Neural crest cell (in vitro differentiated cells): ENCODE results near the gene ERF. TPM values are rescaled to one million over a fixed set of nuclear protein-coding genes. Genes with fewer than 3 reads are reported as not detected.
A peak's percentile ranks its signal among the peaks of the same experiment; 100 is the strongest.

Source experiments
- DNase-seq: peaks from one replicate; pipeline ENCODE4 v3.0.0; 2021; ENCODE audit warnings: low read depth, mixed read lengths, low spot score
- H3K27ac Mint-ChIP-seq: one replicate; pipeline ENCODE4 v1.8.0; 2021; ENCODE audit warnings: mild to moderate bottlenecking, mixed read lengths; ENCODE audit not compliant: unreplicated experiment
- H3K27me3 Mint-ChIP-seq: 2 replicates; pipeline ENCODE4 v1.8.0; 2021; ENCODE audit warnings: low read depth, mild to moderate bottlenecking, mixed read lengths
- H3K36me3 Mint-ChIP-seq: 2 replicates; pipeline ENCODE4 v1.8.0; 2021; ENCODE audit warnings: low read depth, mild to moderate bottlenecking, mixed read lengths
- H3K4me1 Mint-ChIP-seq: 2 replicates; pipeline ENCODE4 v1.8.0; 2021; ENCODE audit warnings: mixed read lengths
- H3K4me3 Mint-ChIP-seq: one replicate; pipeline ENCODE4 v1.8.0; 2021; ENCODE audit warnings: mild to moderate bottlenecking, mixed read lengths
- H3K9me3 Mint-ChIP-seq: 2 replicates; pipeline ENCODE4 v1.8.0; 2021; ENCODE audit warnings: mixed read lengths
- total RNA-seq: library from RNA; stranded (reverse); gene quantifications from 2 replicates; pipeline ENCODE4 v1.2.1, GENCODE V29; 2021
- TF ChIP-seq, protein P1 (sequence below): fragments of 200-600 bp; sonication (generic); conservative IDR thresholded peaks from 2 replicates; pipeline ENCODE4 v1.5.0; 2021; ENCODE audit warnings: antibody characterized with exemption, mild to moderate bottlenecking

ERF gene
- total RNA-seq, 1 donor from 2014 or later = 102 TPM

DNA sequence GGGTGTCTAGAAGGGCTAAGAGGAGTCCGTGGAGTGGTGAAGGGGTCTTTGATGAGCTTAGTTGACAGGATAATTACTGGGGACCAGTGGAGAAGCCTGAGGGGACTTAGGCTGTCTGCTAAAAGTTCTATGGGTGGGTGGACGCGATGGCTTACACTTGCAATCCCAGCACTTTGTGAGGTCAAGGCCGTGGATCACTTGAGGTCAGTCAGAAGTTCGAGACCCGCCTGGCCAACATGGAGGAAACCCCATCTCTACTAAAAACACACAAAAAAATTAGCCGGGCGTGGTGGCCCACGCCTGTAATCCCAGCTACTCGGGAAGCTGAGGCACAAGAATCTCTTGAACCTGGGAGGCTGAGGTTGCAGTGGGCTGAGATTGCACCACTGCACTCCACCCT is 9.7 kb downstream of the ERF start:
- TF ChIP-seq, protein P1, sequence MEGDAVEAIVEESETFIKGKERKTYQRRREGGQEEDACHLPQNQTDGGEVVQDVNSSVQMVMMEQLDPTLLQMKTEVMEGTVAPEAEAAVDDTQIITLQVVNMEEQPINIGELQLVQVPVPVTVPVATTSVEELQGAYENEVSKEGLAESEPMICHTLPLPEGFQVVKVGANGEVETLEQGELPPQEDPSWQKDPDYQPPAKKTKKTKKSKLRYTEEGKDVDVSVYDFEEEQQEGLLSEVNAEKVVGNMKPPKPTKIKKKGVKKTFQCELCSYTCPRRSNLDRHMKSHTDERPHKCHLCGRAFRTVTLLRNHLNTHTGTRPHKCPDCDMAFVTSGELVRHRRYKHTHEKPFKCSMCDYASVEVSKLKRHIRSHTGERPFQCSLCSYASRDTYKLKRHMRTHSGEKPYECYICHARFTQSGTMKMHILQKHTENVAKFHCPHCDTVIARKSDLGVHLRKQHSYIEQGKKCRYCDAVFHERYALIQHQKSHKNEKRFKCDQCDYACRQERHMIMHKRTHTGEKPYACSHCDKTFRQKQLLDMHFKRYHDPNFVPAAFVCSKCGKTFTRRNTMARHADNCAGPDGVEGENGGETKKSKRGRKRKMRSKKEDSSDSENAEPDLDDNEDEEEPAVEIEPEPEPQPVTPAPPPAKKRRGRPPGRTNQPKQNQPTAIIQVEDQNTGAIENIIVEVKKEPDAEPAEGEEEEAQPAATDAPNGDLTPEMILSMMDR = no peak
- H3K27ac Mint-ChIP-seq = peak overlapping the region; percentile 99
- H3K4me1 Mint-ChIP-seq = peaks cover 51% of the 10 kb centered on the region
- H3K9me3 Mint-ChIP-seq = no peaks in the 10 kb centered on the region
- H3K4me3 Mint-ChIP-seq = peak overlapping the region; percentile 92
- peaks cover 2% of the 10 kb centered on the region for H3K36me3 Mint-ChIP-seq
- no peak for DNase-seq
- H3K27me3 Mint-ChIP-seq = peaks cover 16% of the 10 kb centered on the region

DNA sequence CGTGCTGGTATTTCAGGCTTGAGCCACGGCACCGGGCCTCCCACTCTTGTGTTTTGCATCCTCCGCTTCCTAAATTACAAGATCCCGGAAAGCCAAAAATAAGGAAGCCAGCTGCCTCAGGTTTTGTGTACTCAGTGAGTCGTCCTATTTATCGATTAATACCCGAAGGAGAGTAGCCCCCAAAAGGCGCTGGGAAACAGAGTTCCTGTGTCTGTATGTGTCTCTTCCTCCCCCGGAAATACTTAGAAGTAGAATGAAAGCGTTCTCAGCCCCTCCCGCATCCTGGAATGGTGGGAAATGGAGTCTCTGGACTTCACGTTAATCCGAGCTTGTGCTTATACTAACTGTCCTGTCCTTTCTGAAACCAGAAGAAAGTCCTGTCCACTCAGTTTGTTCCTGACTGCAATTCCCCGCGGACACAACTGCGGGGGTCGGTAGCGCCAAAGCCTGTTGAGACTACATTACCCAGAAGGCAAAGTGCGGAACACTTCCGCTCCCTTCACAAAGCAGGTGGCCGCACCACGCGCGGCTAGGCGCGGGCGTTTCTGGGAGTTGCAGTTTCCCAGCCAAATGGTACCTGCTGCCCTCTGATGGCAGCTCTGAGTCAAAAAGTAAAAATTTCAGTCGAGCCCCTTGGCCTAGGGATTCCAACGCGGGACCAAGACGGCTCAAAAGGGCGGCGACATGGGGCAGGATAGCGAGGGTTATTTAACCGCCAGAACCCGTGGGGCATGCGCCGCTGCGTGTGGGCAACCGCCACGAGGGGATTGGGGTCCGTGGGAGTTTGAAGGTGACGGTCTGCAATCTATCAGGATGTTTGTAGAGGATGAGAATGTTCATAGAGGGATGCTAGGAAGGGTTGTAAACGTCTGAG is 10.3 kb downstream of the ERF start:
- peaks cover 2% of the 10 kb centered on the region for H3K36me3 Mint-ChIP-seq
- peaks cover 54% of the 10 kb centered on the region for H3K4me1 Mint-ChIP-seq
- H3K27ac Mint-ChIP-seq = peak overlapping the region; percentile 99
- DNase-seq = peak; percentile 86
- H3K27me3 Mint-ChIP-seq = peaks cover 16% of the 10 kb centered on the region
- H3K4me3 Mint-ChIP-seq = peak overlapping the region; percentile 92
- no peaks in the 10 kb centered on the region for H3K9me3 Mint-ChIP-seq
- TF ChIP-seq, protein P1 = peak; percentile 65

DNA sequence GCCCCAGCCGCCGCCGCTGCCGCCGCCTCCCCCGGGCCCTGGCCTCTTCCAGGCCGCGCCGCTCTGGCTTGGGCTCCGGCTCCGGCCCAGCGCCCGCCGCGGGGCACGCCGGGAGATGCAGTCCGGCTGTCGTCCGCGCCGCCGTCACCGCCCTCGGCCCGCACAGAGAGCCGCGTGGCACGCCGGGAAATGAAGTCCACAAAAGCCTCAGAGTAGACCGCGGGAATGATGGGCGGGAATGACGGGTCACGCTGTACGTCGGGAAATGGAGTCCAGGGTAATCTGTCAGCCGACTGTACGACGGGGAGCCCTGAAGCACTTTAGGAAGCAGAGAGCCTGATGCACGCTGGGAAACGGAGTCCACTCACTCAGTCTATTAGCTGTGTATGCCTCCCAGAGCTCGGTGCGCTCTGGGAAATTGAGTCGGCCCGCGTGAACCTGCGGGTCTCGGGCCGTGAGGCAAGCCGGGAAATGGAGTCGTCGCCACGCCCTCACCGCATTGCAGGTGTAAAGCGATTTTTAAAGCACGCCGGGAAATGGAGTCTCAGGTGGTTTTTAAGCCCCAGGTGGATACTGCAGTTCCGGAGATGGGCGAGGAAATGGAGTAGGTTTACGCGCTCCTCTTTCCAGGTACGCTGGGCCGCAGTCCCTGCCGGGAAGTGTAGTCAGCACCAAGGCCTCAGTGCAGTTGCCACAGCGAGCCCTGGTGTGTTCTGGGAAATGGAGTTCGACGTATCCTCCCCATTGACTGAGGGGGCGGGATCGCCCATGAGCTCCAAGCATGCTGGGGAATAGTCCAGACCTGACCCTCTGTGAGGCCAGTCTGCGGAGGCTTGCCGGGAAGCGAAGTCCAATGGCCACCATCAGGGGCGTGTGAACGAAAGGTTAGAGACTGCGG is 12.2 kb downstream of the ERF start, which contains the start of gene GSK3A:
TSS of gene GSK3A (minus strand) at position 91 of the 898 bp plus-strand sequence. CDS start 137 bp downstream, outside the sequence.
- Mint-ChIP-seq H3K27ac (peak within 1 kb of the TSS; percentile 96), H3K4me3 (peak within 1 kb of the TSS; percentile 92), H3K27me3 (peaks cover 16% of the 10 kb centered on the region), H3K36me3 (peaks cover 3% of the 10 kb centered on the region), H3K9me3 (no peaks in the 10 kb centered on the region), H3K4me1 (peaks cover 58% of the 10 kb centered on the region)
- DNase-seq = peak; percentile 90
- TF ChIP-seq, protein P1 = no peak

DNA sequence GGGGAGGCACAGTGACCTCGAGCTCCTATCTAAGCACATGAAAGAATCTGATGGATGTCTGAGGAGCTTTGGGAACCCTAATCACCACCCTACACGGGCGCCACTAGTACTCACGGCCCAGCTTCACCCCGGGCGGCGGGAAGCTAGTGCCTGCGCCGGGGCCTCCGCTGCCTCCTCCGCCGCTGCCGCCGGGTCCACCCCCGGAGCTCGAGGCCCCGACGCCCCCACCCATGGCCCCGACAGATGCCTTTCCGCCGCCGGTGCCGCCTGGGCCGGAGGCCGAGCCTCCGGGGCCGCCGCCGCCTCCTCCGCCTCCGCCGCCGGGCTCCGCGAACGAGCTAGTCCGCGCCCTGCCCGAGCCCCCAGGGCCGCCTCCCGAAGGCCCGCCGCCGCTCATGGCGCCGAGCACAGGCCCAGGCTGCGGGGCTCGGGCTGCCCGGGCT is 12.8 kb downstream of the ERF start:
- Mint-ChIP-seq H3K36me3 (peaks cover 3% of the 10 kb centered on the region), H3K9me3 (no peaks in the 10 kb centered on the region), H3K27me3 (peaks cover 16% of the 10 kb centered on the region), H3K4me1 (peaks cover 58% of the 10 kb centered on the region), H3K4me3 (peak overlapping the region; percentile 92), H3K27ac (peak overlapping the region; percentile 96)
- DNase-seq = no peak
- TF ChIP-seq, protein P1 = no peak

DNA sequence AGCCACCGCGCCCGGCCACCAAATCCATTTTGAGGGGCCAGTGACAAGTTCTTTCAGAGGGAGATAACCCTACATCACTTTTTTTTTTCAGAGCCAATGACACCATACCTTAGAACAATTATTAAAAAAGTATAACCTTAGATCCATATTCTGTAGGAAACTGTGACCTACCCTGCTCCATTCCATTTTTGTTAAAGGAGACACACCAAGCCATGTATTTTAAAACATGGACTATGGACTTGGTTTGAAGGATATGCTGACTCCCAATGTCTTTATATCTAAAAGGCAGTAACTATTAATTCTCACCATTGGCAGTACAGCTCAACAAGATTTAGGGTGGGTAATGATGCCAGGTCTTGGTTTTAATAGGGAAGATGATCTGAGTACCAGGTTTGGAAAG is 13.6 kb downstream of the ERF start:
- H3K4me1 Mint-ChIP-seq = peaks cover 54% of the 10 kb centered on the region
- TF ChIP-seq, protein P1 = no peak
- H3K9me3 Mint-ChIP-seq = no peaks in the 10 kb centered on the region
- no peak overlapping the region for H3K27ac Mint-ChIP-seq
- DNase-seq = no peak
- peaks cover 7% of the 10 kb centered on the region for H3K36me3 Mint-ChIP-seq
- H3K27me3 Mint-ChIP-seq = peaks cover 16% of the 10 kb centered on the region
- peak overlapping the region; percentile 92 for H3K4me3 Mint-ChIP-seq
